Measurements from ENCODE around the gene CSAD. TPM values are rescaled to one million over a fixed set of nuclear protein-coding genes. Genes with fewer than 3 reads are reported as not detected.
"Not testable (repeated sequence)": the region's sequence is repeated elsewhere in the genome, so short reads cannot be mapped to it uniquely, and the experiment has no call there.

The CSAD gene
- polyA plus RNA-seq, 1 donor (not counting 4 experiments of a cell fraction or from before 2014, with no cell fraction given), result 19.5 TPM

GRCh38 chr12:53179687-53180219, 972 bp downstream of the CSAD start:
- no peak for FAIRE-seq
- no peak for DNase-seq (ENCODE audit: low read depth, low spot score)
- no peaks in the 10 kb centered on the region for H4K20me1 ChIP-seq (ENCODE audit: control insufficient read depth, extremely low read depth, insufficient read depth, low read length)
- peaks cover 14% of the 10 kb centered on the region for H3K79me2 ChIP-seq (ENCODE audit: control insufficient read depth, insufficient read depth, low read length)
- H3K9ac ChIP-seq (ENCODE audit: control insufficient read depth, extremely low read depth, insufficient read depth, low read length), result peak overlapping the region; percentile 94
- no peak for TF ChIP-seq CTCF (optimal IDR thresholded peaks at IDR 0.05 in 1 of 3, IDR thresholded peaks at IDR 0.05 in 1 of 3, conservative IDR thresholded peaks at IDR 0.05 in 1 of 3; ENCODE audit: extremely low read depth in 1 of 3, insufficient read depth in 2 of 3, low read length in 3 of 3)
- no peak for TF ChIP-seq EZH2 (IDR thresholded peaks at IDR 0.05; ENCODE audit: low read length)
- dilution Hi-C loops (cut with MboI; ENCODE audit: extremely low pct_ligation_motif_present, low sequenced_read_pairs), result no loop called here
- peaks cover 23% of the 10 kb centered on the region for H3K4me1 ChIP-seq (ENCODE audit: control insufficient read depth, extremely low read depth, insufficient read depth, low read length)
- no peaks in the 10 kb centered on the region for H3K27me3 ChIP-seq (ENCODE audit: control insufficient read depth, extremely low read depth, insufficient read depth, low read length)
- H3K27ac ChIP-seq (ENCODE audit: control insufficient read depth, insufficient read depth, low read length), result peak overlapping the region; percentile 93
- H3K9me1 ChIP-seq (ENCODE audit: control insufficient read depth, extremely low read depth, insufficient read depth, low read length), result no peaks in the 10 kb centered on the region
- H3K4me3 ChIP-seq (ENCODE audit: control insufficient read depth in 2 of 3, extremely low read depth in 1 of 3, insufficient read depth in 2 of 3, low read depth in 1 of 3, low read length in 3 of 3), result peak overlapping the region; percentile 72 to 89 (median 82)
- H3K9me3 ChIP-seq (ENCODE audit: control insufficient read depth, low read depth, low read length), result no peaks in the 10 kb centered on the region
- peaks cover 11 to 15% of the 10 kb centered on the region in 2 experiments for H3K36me3 ChIP-seq (ENCODE audit: control insufficient read depth in 2 of 2, extremely low read depth in 1 of 2, insufficient read depth in 2 of 2, low read length in 2 of 2)
- peak overlapping the region; percentile 97 for H2AFZ ChIP-seq (ENCODE audit: control insufficient read depth, low read length)
- peak overlapping the region; percentile 96 for H3K4me2 ChIP-seq (ENCODE audit: control insufficient read depth, extremely low read depth, insufficient read depth, low read depth, low read length)

- H3K4me2 ChIP-seq (ENCODE audit: control insufficient read depth, extremely low read depth, insufficient read depth, low read depth, low read length); DNase-seq (ENCODE audit: low read depth, low spot score); H3K9me3 ChIP-seq (ENCODE audit: control insufficient read depth, low read depth, low read length); H3K27ac ChIP-seq (ENCODE audit: control insufficient read depth, insufficient read depth, low read length); H3K27me3 ChIP-seq (ENCODE audit: control insufficient read depth, extremely low read depth, insufficient read depth, low read length); H3K9ac ChIP-seq (ENCODE audit: control insufficient read depth, extremely low read depth, insufficient read depth, low read length); dilution Hi-C loops (cut with MboI; ENCODE audit: extremely low pct_ligation_motif_present, low sequenced_read_pairs); H3K9me1 ChIP-seq (ENCODE audit: control insufficient read depth, extremely low read depth, insufficient read depth, low read length); H3K4me3 ChIP-seq (ENCODE audit: control insufficient read depth in 2 of 3, extremely low read depth in 1 of 3, insufficient read depth in 2 of 3, low read depth in 1 of 3, low read length in 3 of 3); FAIRE-seq; H4K20me1 ChIP-seq (ENCODE audit: control insufficient read depth, extremely low read depth, insufficient read depth, low read length); H2AFZ ChIP-seq (ENCODE audit: control insufficient read depth, low read length): not testable (repeated sequence)
- Histone ChIP-seq H3K36me3 (ENCODE audit: control insufficient read depth in 2 of 2, extremely low read depth in 1 of 2, insufficient read depth in 2 of 2, low read length in 2 of 2) (peaks cover 9 to 11% of the 10 kb centered on the region in 2 experiments), H3K4me1 (ENCODE audit: control insufficient read depth, extremely low read depth, insufficient read depth, low read length) (peaks cover 23% of the 10 kb centered on the region), H3K79me2 (ENCODE audit: control insufficient read depth, insufficient read depth, low read length) (peaks cover 14% of the 10 kb centered on the region)
Observed at GRCh38 chr12:53178803-53179202, 1.9 kb downstream of the CSAD start.

GRCh38 chr12:53177447-53177846, 3.3 kb downstream of the CSAD start:
- not testable (repeated sequence) for H3K9ac ChIP-seq (ENCODE audit: control insufficient read depth, extremely low read depth, insufficient read depth, low read length); FAIRE-seq
- peaks cover 27% of the 10 kb centered on the region for H3K4me1 ChIP-seq (ENCODE audit: control insufficient read depth, extremely low read depth, insufficient read depth, low read length)

More at GRCh38 chr12:53177447-53177846, 3.3 kb downstream of the CSAD start:
- H3K4me3 ChIP-seq (ENCODE audit: control insufficient read depth in 2 of 3, extremely low read depth in 1 of 3, insufficient read depth in 2 of 3, low read depth in 1 of 3, low read length in 3 of 3); H3K9me1 ChIP-seq (ENCODE audit: control insufficient read depth, extremely low read depth, insufficient read depth, low read length); H2AFZ ChIP-seq (ENCODE audit: control insufficient read depth, low read length); H3K27ac ChIP-seq (ENCODE audit: control insufficient read depth, insufficient read depth, low read length); H3K9me3 ChIP-seq (ENCODE audit: control insufficient read depth, low read depth, low read length); H3K36me3 ChIP-seq (ENCODE audit: control insufficient read depth in 2 of 2, extremely low read depth in 1 of 2, insufficient read depth in 2 of 2, low read length in 2 of 2); DNase-seq (ENCODE audit: low read depth, low spot score); dilution Hi-C loops (cut with MboI; ENCODE audit: extremely low pct_ligation_motif_present, low sequenced_read_pairs); H4K20me1 ChIP-seq (ENCODE audit: control insufficient read depth, extremely low read depth, insufficient read depth, low read length); H3K4me2 ChIP-seq (ENCODE audit: control insufficient read depth, extremely low read depth, insufficient read depth, low read depth, low read length); H3K27me3 ChIP-seq (ENCODE audit: control insufficient read depth, extremely low read depth, insufficient read depth, low read length); H3K79me2 ChIP-seq (ENCODE audit: control insufficient read depth, insufficient read depth, low read length): not testable (repeated sequence)

Data from keratinocyte (primary cell).